Aorta (tissue), 5 donors: Measurements from ENCODE around the gene CEP57. TPM values are rescaled to one million over a fixed set of nuclear protein-coding genes. Genes with fewer than 3 reads are reported as not detected.

ENCODE experiments used
- ATAC-seq: fragments of 200-7000 bp; cut with Tn5 transposase; one replicate; pipeline ENCODE4 v1.9.1; 2022; ENCODE audit warnings: moderate library complexity; ENCODE audit not compliant: low FRiP score
- DNase-seq, 2 donors: peaks; one replicate each; pipeline ENCODE4 v3.0.0-alpha.2; 2020
- H3K27ac ChIP-seq, 2 donors: one replicate each; pipeline ENCODE4 v1.5.1; 2013; ENCODE audit warnings: low read length in 2 of 2, mild to moderate bottlenecking in 2 of 2, moderate library complexity in 2 of 2, control low read depth in 1 of 2, inconsistent platforms in 1 of 2, low read depth in 1 of 2
- H3K27me3 ChIP-seq, 2 donors: one replicate each; pipeline ENCODE4 v1.6.1; 2013; ENCODE audit warnings: control low read depth in 1 of 2, low read length in 1 of 2, mild to moderate bottlenecking in 1 of 2, moderate library complexity in 1 of 2; ENCODE audit not compliant: insufficient read depth in 2 of 2, control insufficient read depth in 1 of 2
- H3K36me3 ChIP-seq, 2 donors: one replicate each; pipeline ENCODE4 v1.6.1; 2013; ENCODE audit warnings: control low read depth in 1 of 2, low read length in 1 of 2, mild to moderate bottlenecking in 1 of 2; ENCODE audit not compliant: insufficient read depth in 2 of 2, control insufficient read depth in 1 of 2
- H3K4me1 ChIP-seq, 2 donors: one replicate each; pipeline ENCODE4 v1.6.1; 2013; ENCODE audit warnings: low read length in 2 of 2, control low read depth in 1 of 2, mild to moderate bottlenecking in 1 of 2, moderate library complexity in 1 of 2; ENCODE audit not compliant: insufficient read depth in 2 of 2, control insufficient read depth in 1 of 2
- H3K4me3 ChIP-seq, 2 donors: one replicate each; pipeline ENCODE4 v1.5.1; 2013; ENCODE audit warnings: low read length in 2 of 2, control low read depth in 1 of 2, mild to moderate bottlenecking in 1 of 2
- H3K9me3 ChIP-seq: one replicate; pipeline ENCODE4 v1.6.1; 2013; ENCODE audit warnings: mild to moderate bottlenecking, low read length; ENCODE audit not compliant: control insufficient read depth
- WGBS, 2 donors: extraction: QIAGEN DNeasy Blood & Tissue Kit; methylation state at CpG; one replicate each; pipeline ENCODE4 v1.1.7; 2013; 5-methylcytosine and 5-hydroxymethylcytosine counted together
- intact Hi-C, 2 donors: fragments of 100-400 bp; cut with DNase I; formaldehyde crosslinking; loops; one replicate each; pipeline versions ENCODE4 v1.14.2 to v1.15.0; 2022
- long read RNA-seq, 2 donors: library from polyadenylated mRNA; unstranded; transcript quantifications; one replicate each; pipeline ENCODE4 v2.0.0, GENCODE V29; 2020 to 2021
- polyA plus RNA-seq, 2 donors: library from polyadenylated mRNA; stranded (reverse); fragments of 200-250 nt; gene quantifications; one replicate each; pipeline ENCODE4 v1.2.3, GENCODE V29; 2013
- total RNA-seq, 2 donors: library from RNA; stranded (reverse); fragmentation: NEBNext Ultra II Directional; extraction: Animal tissue kit (Norgen Biotek cat#: 25700); gene quantifications; one replicate each; pipeline ENCODE4 v1.2.1, GENCODE V29; 2021
- donor health status: healthy with polysubstance abuse.
- donor health status: Bipolar disorder and iron deficiency.
- donor health status: DM: no; HTN: no; CAD: no.
- donor health status: DM: no; HTN: no; CAD: no.
- donor health status: DM: yes; HTN: yes; CAD: no.

The CEP57 gene
- total RNA-seq (10 to 100 TPM; 24.5 to 39.3 TPM), polyA plus RNA-seq (10 to 100 TPM; 20.5 to 21.7 TPM)
- long read RNA-seq, donor 1, transcript CEP57-210 (7 exons, 2,084 nt) = major isoform, 12 of 56 reads
- long read RNA-seq, donor 1, transcript CEP57-202 (11 exons, 3,178 nt) = minor isoform, 7 of 56 reads
- long read RNA-seq, donor 1, partial matches to known transcripts = 10 of 56 reads
- long read RNA-seq, donor 1, other reads (novel, unspliced or antisense) = 26 of 56 reads
- long read RNA-seq, donor 2, transcript CEP57-210 (7 exons, 2,084 nt) = major isoform, 9 of 29 reads
- long read RNA-seq, donor 2, partial matches to known transcripts = 2 of 29 reads
- long read RNA-seq, donor 2, other reads (novel, unspliced or antisense) = 14 of 29 reads

DNA sequence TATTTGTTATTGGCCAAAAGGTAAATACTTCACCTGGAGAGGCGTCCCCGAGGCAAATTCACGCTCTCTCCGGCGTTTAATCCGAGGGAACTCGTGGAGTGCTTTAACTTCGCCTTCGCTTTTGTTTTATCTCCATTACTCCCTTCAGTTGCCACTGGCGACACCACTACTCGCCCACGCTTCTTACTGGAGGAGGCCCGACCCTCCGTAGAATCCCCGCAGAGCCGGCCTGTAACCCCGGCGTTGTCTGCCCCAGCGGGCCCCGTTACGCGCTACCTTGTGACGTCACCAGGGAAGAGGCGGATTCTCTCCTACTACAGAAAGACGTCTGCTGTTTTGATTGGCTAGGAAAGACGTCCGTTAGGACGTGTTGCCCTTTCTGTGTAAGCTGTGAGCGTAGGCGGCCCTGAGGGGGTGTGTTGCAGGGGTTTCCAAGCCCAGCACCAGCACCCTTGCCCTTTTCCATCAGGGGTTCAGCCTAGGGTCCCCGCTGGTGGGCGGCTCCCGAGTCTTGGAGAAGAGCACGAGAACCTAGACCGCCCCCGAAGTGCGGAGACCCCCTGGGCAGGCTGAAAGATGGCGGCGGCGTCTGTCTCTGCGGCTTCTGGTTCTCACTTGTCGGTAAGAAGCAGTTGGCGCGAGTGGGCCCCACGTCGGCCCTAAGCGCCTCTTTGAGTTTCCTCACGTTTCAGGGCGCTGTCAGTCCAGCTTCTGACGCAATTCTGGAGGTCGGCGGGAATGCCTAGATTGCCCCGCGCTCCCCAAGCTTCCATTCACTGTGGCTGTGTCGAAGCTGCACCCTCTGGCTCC lies at the start of gene CEP57:
Gene CEP57, plus strand, starts transcription at position 376 of the 810 bp plus-strand sequence. Its CDS starts 201 bp downstream, at position 577.
- H3K36me3 ChIP-seq = peaks cover 0 to 3% of the 10 kb centered on the region in 2 donors
- H3K27ac ChIP-seq = peak within 1 kb of the TSS; percentile 58 to 97
- no peaks in the 10 kb centered on the region for H3K27me3 ChIP-seq
- H3K4me3 ChIP-seq = peak within 1 kb of the TSS; percentile 85 to 89
- 0 to 1% methylated on average over 55 of the region's 55 CpGs for WGBS, 2 donors
- ATAC-seq (peak; percentile 96), DNase-seq (peak; percentile 96 to 97)
- intact Hi-C loops = no loop called here
- peaks cover 0 to 2% of the 10 kb centered on the region in 2 donors for H3K4me1 ChIP-seq
- no peaks in the 10 kb centered on the region for H3K9me3 ChIP-seq

GRCh38 chr11:95750101-95750500 lies 40.2 kb upstream of the CEP57 start:
- Histone ChIP-seq H3K4me1 (no peaks in the 10 kb centered on the region), H3K4me3 (no peak overlapping the region), H3K9me3 (no peaks in the 10 kb centered on the region), H3K27ac (no peak overlapping the region), H3K27me3 (no peaks in the 10 kb centered on the region), H3K36me3 (no peaks in the 10 kb centered on the region)
- intact Hi-C loops = no loop called here
- 72 to 84% methylated on average over 1 of the region's 1 CpG for WGBS, 2 donors
- DNase-seq (no peak), ATAC-seq (no peak)

DNA sequence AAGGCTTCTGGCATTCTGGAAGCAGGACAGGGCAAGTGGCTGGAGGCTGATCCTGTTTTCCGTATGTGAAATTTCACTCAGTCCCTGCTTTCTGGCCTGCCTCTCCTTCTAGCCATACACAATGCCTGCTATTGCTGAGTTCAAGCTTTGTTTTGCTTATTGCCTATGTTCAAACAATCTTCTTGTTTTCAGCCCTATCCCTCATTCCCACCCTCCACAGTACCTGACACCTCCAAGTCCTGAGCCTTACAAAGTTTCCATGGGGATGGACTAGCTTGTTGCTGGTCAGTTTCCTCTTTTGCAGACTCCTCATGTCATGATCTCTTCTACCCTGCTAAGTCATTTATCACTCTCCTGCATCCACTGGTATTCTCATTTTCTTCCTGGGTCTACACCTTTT lies 38.8 kb upstream of the CEP57 start:
- Histone ChIP-seq H3K36me3 (no peaks in the 10 kb centered on the region), H3K27ac (no peak overlapping the region), H3K4me3 (no peak overlapping the region), H3K27me3 (no peaks in the 10 kb centered on the region), H3K4me1 (no peaks in the 10 kb centered on the region), H3K9me3 (no peaks in the 10 kb centered on the region)
- intact Hi-C loops = no loop called here
- 71 to 94% methylated on average over 1 of the region's 1 CpG for WGBS, 2 donors
- ATAC-seq (no peak), DNase-seq (no peak)

- WGBS, 2 donors = 94 to 95% methylated on average over 1 of the region's 1 CpG
- no peak for DNase-seq
- no peak for ATAC-seq
Observed at GRCh38 chr11:95760941-95761340, 29.4 kb upstream of the CEP57 start.

DNA sequence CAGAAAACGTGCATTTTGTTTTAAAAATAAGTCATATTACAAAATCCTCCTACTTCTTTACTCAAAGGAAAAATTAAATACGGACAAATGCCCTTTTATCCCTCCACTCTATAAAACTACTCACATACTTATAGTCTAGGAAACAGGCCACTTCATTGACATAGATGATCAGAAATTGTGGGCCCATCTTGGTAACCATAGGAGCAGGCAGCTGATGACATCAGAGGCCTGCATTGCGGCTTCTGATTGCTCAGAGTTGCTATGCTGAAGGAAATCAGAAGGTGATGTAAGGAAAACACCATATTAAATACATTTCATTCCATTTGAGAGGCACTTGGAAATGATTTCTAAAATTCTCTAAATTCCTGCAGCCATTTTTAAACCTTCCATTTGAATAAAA lies 27.8 kb upstream of the CEP57 start:
- no peaks in the 10 kb centered on the region for H3K27me3 ChIP-seq
- H3K4me1 ChIP-seq = no peaks in the 10 kb centered on the region
- DNase-seq (no peak), ATAC-seq (no peak)
- H3K9me3 ChIP-seq = no peaks in the 10 kb centered on the region
- H3K36me3 ChIP-seq = no peaks in the 10 kb centered on the region
- no peak overlapping the region for H3K4me3 ChIP-seq
- intact Hi-C loops = loop anchor here (5.0 to 10.0 kb wide), 3 partner anchors 688 to 788 kb away; partner anchors contain the start of genes CWC15 (in 1 of the 2), KDM4D (in 1 of the 2) and SRSF8 (in 1 of the 2)
- WGBS, 2 donors = 86 to 87% methylated on average over 3 of the region's 3 CpGs
- H3K27ac ChIP-seq = no peak overlapping the region

More at GRCh38 chr11:95760941-95761340, 29.4 kb upstream of the CEP57 start:
- H3K27ac ChIP-seq = no peak overlapping the region
- no peaks in the 10 kb centered on the region for H3K27me3 ChIP-seq
- intact Hi-C loops = loop anchor here (5.0 to 10.0 kb wide), 3 partner anchors 686 to 786 kb away; partner anchors contain the start of genes CWC15 (in 1 of the 2), KDM4D (in 1 of the 2) and SRSF8 (in 1 of the 2)
- H3K4me3 ChIP-seq = no peak overlapping the region
- no peaks in the 10 kb centered on the region for H3K4me1 ChIP-seq
- no peaks in the 10 kb centered on the region for H3K9me3 ChIP-seq
- H3K36me3 ChIP-seq = no peaks in the 10 kb centered on the region

DNA sequence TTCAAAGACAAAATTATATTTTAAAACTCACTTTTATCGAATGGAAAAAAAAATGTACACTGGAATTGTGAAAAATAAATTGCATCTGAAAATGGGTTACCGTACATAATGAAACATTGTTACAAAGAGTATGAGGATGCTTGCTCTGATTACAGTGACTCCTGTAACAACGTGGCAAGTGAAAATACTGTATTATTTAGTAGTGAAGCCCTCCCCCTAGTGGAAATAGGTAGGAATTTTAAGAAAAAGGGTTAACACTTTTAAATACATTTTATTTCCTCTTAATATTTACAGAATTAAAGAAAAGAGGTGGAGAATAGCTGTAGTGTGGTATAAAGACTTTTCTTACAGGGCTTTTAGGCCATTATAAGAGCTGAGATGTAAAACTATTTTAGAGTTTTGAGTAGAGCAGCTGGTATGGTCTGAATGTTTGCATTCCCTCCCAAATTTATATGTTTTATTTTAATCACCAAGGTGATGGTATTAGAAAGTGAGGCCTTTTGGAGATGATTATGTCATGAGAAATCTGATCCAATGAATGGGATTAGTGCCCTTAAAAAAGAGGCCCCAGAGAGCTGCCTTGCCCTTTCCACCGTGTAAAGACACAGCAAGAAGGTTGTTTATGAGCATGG lies 25.9 kb upstream of the CEP57 start:
- H3K27ac ChIP-seq = no peak overlapping the region
- H3K4me1 ChIP-seq = no peaks in the 10 kb centered on the region
- WGBS, 2 donors = 15% methylated on average over 4 of the region's 4 CpGs
- no peaks in the 10 kb centered on the region for H3K36me3 ChIP-seq
- DNase-seq (no peak), ATAC-seq (no peak)
- H3K27me3 ChIP-seq = no peaks in the 10 kb centered on the region
- H3K9me3 ChIP-seq = no peaks in the 10 kb centered on the region
- intact Hi-C loops = loop anchor here (1.0 to 10.0 kb wide), 5 partner anchors 612 to 790 kb away; partner anchors contain the start of genes CWC15 (in 1 of the 2), KDM4D (in 1 of the 2) and SRSF8 (in 1 of the 2)
- no peak overlapping the region for H3K4me3 ChIP-seq

- Histone ChIP-seq H3K36me3 (no peaks in the 10 kb centered on the region), H3K27ac (no peak overlapping the region), H3K4me1 (no peaks in the 10 kb centered on the region), H3K9me3 (no peaks in the 10 kb centered on the region), H3K4me3 (no peak overlapping the region), H3K27me3 (no peaks in the 10 kb centered on the region)
- no peak for ATAC-seq
- DNase-seq = no peak
- intact Hi-C loops = loop anchor here (10.0 kb wide), 2 partner anchors 692 to 792 kb away; partner anchors contain the start of genes CWC15 (in 1 of the 2) and KDM4D (in 1 of the 2)
- 78 to 79% methylated on average over 3 of the region's 3 CpGs for WGBS, 2 donors
Observed at GRCh38 chr11:95766701-95767100, 23.6 kb upstream of the CEP57 start.

DNA sequence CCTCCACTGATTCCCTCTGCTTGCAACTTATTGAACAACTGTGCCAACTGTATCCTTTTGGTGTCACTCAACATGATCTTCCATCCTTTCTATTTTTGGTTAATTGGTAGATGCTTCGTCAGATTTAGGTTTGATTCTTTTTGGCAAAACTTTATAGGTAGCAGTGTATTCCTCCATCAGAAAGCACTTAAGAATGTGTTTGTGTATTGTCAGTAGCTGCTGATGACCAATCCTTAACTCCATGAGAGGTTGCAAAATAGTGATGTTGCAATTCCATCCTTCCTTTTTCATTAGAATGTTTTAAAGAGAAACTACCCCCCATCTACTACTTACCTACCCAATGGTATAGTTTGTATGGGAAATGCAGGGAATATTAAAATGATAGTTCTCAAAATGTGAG lies 22.8 kb upstream of the CEP57 start:
- Histone ChIP-seq H3K4me1 (no peaks in the 10 kb centered on the region), H3K27ac (no peak overlapping the region), H3K36me3 (no peaks in the 10 kb centered on the region), H3K27me3 (no peaks in the 10 kb centered on the region), H3K4me3 (no peak overlapping the region), H3K9me3 (no peaks in the 10 kb centered on the region)
- no peak for ATAC-seq
- 67 to 81% methylated on average over 1 of the region's 1 CpG for WGBS, 2 donors
- intact Hi-C loops = loop anchor here (10.0 kb wide), 2 partner anchors 693 to 793 kb away; partner anchors contain the start of genes CWC15 (in 1 of the 2) and KDM4D (in 1 of the 2)
- no peak for DNase-seq
